Right ventricle myocardium superior (tissue), 1 donor: ENCODE measurements around the gene CDHR2. TPM values are rescaled to one million over a fixed set of nuclear protein-coding genes. Genes with fewer than 3 reads are reported as not detected.

Experiments
- ATAC-seq: fragments of 200-7000 bp; cut with Tn5 transposase; one replicate; pipeline ENCODE4 v1.9.1; 2020; ENCODE audit warnings: mild to moderate bottlenecking; ENCODE audit not compliant: poor library complexity
- DNase-seq: peaks from one replicate; pipeline ENCODE4 v3.0.0-alpha.2; 2020
- intact Hi-C: fragments of 100-400 bp; cut with DNase I; formaldehyde crosslinking; loops from one replicate; pipeline ENCODE4 v1.11.2; 2022
- total RNA-seq: library from RNA; stranded (reverse); fragmentation: NEBNext Ultra II Directional; extraction: Animal tissue kit (Norgen Biotek cat#: 25700); gene quantifications from one replicate; pipeline ENCODE4 v1.2.1, GENCODE V29; 2021
- donor health status: DM: no; HTN: yes; CAD: no; lungs with severe emphysema.

CDHR2 gene
- total RNA-seq, 1 donor from 2014 or later: 0.19 TPM

DNA sequence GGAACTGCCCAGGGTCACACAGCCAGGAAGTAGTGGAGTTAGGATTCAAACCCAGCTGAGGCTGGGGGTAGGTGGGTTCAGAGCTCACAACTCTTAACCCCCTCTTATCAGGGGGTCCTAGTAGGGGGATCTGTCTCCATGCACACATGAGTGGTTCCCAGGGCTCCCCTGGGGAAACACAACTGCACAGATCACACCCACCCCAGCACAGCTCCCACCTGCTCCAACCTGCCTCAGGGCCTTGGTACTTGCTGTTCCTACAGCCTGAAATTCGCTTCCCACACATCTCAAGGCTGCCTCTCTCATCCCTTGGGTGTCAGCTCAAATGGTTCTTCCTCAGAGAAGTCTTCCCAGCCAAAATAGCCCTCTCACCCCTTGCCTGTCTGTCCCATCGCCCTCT is 76.4 kb downstream of the CDHR2 start:
- DNase-seq (no peak), ATAC-seq (no peak)
- intact Hi-C loops: no loop called here

DNA sequence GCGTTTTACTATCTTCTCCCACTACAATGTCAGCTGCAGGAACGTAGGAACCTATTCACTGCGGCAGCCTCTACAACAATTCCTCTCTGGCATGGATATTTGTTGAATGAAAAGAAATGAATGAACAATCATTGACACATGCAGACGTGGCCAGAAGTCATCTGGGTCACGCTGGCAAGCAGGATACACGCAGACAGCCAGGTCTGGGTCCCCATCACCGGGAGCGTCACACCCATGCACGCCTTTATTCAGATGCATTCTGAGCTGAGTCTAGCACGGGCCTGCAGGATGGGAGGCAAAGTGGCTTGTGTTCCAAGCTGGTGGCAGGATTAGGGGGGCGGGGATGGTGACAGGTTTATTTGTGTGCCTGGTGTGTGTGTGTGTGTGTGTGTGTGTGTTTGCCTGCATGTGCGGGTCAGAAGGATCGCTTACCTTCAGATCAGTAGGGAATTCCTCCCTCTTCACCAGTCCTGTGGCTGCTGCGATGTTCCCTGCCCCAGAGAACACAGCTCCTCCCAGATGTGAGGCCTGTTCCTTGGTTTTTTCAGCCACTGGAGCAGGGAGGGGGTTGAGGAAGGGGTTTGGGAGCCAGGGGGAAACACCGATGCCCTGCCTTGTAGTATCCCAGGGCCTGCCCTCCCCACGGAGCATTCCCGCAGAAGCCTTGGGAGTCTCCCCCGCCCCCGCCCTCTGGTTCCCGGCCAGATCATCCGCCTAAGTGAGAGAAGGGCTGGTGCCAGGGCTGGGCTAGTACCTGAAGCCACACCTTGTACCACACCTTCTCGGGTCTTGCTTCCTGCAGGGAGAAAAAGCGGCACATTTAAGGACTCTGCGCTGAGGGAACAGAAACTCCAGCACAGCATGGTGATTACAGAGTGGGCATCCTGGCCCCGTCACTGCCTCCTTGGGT is 77.1 kb downstream of the CDHR2 start:
- intact Hi-C loops: no loop called here
- no peak for ATAC-seq
- no peak for DNase-seq

DNA sequence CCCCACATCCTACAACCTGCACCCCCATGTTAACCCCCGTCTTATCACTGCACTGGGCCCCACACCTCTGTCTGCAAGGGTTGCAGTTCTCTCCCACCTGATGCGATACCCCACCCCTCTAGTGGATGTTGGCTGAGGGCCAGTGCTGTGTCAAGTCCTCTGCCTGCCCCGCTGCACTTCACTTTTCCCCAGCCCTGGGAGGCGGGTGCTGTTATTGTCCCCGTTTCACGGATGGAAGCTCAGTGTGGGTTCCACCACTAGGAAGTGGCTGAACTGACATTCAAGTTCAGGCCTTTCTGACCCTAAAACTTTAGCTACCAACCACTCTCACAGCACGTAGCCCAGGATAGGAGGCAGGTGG is 77.7 kb downstream of the CDHR2 start:
- DNase-seq: no peak
- intact Hi-C loops: no loop called here
- no peak for ATAC-seq

DNA sequence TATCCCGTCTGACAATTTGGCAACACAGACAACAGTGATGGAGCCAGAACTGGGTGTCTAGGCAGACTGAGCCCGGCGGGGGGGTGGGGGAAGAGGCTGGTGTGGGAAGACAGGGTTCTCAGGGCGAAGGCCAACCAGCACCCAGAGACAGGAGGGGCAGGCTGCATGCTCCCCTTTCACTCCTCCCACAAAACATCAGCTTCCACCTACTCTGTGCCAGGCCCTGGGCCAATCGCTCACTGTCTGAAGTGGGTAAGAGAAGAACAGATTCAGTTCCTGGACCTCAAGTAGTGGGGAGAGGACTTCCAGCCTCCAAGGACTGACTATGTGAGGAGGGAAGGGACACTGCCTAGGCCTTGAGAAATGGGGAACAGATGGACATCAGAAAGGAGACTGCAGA is 78.4 kb downstream of the CDHR2 start:
- DNase-seq (no peak), ATAC-seq (no peak)
- intact Hi-C loops: no loop called here

DNA sequence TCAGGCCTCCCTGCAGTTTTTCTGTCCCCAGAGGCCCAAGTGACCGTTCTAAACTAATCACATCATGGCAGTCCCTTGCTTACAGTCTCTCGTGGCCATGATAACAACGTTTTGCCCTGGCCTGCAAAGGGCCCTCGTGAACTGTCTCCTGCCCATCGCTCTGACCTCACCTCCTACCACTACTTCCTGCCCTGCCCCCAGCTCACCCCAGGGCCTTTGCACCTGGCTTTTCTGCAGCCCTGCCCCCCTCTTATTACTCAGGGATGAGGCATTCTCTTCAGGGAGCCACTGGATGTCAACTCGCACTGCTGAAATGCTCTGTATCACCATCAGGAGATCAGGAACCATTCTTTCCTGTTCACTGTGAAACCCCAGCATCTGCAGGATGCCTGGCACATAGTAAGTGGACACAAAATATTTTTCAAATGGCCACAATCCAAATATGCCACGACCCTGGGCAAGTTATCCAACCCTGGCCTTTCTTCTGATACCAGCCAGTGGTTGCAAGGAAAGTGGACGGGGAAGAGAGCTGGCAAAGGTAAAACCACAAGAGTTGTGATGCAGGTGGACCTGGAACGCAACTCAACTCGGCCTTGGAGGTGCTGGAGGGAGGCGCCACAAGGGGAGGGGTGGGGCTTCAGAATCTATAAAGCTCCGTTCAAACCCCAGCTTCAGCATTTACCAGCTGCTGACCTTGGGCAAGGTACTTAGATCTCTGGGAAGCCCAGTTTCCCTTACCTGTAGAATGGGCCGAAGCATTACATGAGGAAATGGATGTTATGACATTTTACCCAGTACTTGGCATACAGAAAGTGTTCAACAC is 79.5 kb downstream of the CDHR2 start:
- ATAC-seq (no peak), DNase-seq (no peak)

DNA sequence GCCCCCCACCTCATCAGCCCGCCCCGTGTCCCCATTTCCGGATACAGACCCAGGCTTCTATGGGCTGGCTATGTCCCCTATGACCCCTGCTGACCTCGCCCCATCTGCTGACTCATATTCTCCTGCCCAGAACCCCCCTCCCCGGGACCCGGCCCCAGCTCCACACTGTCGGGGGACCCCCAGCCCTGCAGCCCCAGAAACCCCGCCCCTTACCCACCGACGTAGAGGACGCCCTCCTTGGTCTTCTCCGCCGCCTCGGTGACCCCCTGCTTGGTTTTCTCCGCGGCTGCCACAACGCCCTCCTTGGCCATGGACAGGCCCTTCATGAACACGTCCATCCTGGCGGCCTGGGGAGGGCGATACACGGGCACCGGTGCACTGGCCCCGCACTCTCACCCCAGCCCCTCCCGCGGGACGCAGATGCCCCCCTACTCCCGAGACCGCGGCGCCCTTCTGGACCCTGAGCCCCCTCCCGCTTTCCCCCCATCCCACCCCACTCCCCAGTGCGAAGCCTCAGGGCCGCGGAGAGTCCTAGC is 80.2 kb downstream of the CDHR2 start:
- DNase-seq: no peak
- no peak for ATAC-seq
- intact Hi-C loops: no loop called here

More for the DNA sequence above, 79.5 kb downstream of the CDHR2 start:
- intact Hi-C loops: no loop called here

GRCh38 chr5:176629853-176630680 is 80.9 kb downstream of the CDHR2 start, which contains the start of the genes EIF4E1B and SNCB:
Gene EIF4E1B, plus strand, starts transcription at chr5:176630675. Its CDS starts 12,113 bp downstream, at chr5:176642788.
Gene SNCB, minus strand, starts transcription at chr5:176630534. Its CDS starts 880 bp downstream, at chr5:176629654.
- DNase-seq (no peak), ATAC-seq (peak; percentile 88)
- intact Hi-C loops: no loop called here

DNA sequence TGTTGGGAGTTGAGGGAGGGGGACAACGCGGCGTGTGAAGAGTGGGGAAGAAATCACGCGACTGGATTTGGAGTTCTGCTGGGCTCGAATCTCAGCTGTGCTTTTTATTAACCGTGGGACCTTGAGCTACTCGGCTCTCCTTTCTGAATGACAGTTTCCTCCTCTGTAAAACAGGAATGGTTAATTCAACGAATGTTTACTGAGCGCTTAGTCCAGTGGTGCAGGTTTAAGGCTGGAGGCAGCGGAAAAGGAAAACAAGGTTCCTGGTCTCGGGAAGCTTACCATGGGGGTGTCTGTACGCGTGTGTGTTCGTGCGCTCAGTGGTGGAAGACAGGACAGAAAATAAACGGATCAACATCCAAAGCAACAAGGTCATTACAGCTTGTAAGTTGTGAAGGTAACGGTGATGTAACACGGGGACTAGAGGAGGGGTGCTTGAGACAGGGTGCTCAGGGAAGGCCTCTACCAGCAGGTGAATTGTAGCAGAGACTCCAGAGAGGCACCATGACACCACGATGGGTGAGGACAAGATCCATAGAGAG is 81.6 kb downstream of the CDHR2 start:
- intact Hi-C loops: no loop called here
- DNase-seq: no peak
- ATAC-seq: no peak

- no peak for DNase-seq
- no peak for ATAC-seq
- intact Hi-C loops: no loop called here
These were observed 82.5 kb downstream of the CDHR2 start for GRCh38 chr5:176631383-176632200.

DNA sequence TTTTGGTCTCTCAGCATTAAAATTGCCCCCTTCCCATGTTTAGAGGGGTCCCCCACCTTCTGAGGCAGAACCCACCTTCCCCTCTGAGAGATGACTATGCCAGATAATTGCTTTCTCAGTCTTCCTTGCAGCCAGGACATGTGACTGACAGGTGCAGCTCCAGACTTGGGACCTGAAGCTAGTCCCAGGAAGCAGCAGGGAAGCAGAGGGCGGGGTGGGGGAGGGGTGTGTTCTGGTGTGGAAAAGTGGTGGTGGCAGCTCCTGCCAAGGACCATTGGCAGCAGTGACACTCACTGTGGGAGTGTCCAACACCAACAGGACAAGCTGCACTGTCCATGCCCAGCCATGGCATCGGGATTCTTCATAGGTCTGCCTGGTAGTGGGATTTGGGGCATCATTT is 83.6 kb downstream of the CDHR2 start:
- no peak for ATAC-seq
- DNase-seq: no peak
- intact Hi-C loops: no loop called here

GRCh38 chr5:176633598-176633997 is 84.5 kb downstream of the CDHR2 start:
- intact Hi-C loops: no loop called here
- ATAC-seq (no peak), DNase-seq (no peak)

- DNase-seq: no peak
These were observed 87.3 kb downstream of the CDHR2 start for GRCh38 chr5:176636426-176636825.

DNA sequence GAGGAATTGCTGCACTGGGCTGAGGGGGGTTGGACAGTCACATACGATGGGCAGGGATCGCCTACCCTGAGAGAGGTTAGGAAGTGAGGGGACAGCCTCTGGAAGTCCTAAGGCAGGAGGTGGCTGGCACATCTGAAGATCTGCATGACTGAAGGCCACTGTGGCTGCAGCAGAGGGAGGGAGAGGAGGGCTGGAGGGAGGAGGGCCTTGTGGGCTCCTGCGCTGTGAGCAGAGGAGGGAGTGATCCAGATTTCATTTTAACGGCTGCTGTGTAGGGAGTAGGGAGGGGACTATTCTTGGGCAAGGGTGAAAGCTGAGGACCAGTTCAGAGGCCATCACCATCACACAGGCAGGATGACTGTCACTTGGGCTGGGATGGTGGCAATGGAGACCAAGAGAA is 88.4 kb downstream of the CDHR2 start:
- ATAC-seq: no peak
- intact Hi-C loops: no loop called here

More at GRCh38 chr5:176636426-176636825, 87.3 kb downstream of the CDHR2 start:
- intact Hi-C loops: no loop called here
- ATAC-seq: no peak

DNA sequence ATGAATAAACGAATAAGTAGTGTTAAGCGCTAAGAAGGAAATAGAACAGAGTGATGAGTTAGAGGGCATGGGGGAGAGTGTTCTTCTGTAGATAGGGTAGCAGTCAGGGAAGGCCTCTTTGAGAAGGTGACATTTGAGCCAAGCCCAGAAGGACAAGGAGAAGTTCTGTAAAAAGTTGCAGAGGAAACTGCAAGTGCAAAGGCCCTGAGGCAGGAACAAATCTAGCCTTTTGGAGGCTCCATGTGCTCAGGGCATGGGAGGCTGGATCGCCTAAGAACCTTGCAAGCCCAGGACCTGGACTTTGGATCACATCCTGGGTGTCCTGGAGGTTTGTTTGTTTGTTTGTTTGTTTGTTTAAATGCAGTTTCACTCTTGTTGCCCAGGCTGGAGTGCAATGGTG is 89.3 kb downstream of the CDHR2 start:
- intact Hi-C loops: no loop called here
- no peak for DNase-seq
- no peak for ATAC-seq

More for the DNA sequence above, 88.4 kb downstream of the CDHR2 start:
- no peak for DNase-seq

DNA sequence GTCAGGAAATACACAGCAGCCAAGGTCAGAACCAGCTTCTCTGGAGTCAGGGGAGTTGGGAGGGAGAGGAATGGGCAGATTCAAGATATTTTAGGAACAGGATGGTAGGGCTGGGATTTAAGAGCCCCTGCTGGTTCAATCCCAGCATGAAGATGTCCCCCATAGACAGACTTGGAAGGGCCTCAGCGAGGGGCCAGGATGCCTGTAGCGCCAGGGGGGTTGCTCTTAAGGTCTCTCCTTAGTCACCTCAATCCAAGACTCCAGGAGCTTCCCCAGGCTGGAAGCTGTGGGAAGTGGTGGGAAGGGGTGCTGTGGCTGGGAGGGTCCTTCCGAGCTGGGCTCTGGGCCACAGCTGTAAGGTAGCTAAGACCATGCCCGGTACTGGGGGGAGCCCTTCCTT is 90.1 kb downstream of the CDHR2 start:
- DNase-seq (no peak), ATAC-seq (no peak)
- intact Hi-C loops: no loop called here

GRCh38 chr5:176639981-176640380 is 90.8 kb downstream of the CDHR2 start:
- DNase-seq: peak; percentile 87
- intact Hi-C loops: loop anchor here (10.0 kb wide), 1 partner anchor 65 kb away; no protein-coding TSS in a partner anchor
- peak; percentile 94 for ATAC-seq

GRCh38 chr5:176640616-176641015 is 91.5 kb downstream of the CDHR2 start:
- no peak for ATAC-seq
- intact Hi-C loops: loop anchor here (10.0 kb wide), 1 partner anchor 66 kb away; no protein-coding TSS in a partner anchor
- no peak for DNase-seq
